GM18870 (cell line): ENCODE data around the gene AUTS2.

Source experiments
- ATAC-seq: cut with Tn5 transposase; IDR thresholded peaks from one replicate; pipeline ENCODE4 v1.9.1; 2021; ENCODE audit warnings: moderate library complexity; ENCODE audit not compliant: unreplicated experiment

Gene AUTS2

DNA sequence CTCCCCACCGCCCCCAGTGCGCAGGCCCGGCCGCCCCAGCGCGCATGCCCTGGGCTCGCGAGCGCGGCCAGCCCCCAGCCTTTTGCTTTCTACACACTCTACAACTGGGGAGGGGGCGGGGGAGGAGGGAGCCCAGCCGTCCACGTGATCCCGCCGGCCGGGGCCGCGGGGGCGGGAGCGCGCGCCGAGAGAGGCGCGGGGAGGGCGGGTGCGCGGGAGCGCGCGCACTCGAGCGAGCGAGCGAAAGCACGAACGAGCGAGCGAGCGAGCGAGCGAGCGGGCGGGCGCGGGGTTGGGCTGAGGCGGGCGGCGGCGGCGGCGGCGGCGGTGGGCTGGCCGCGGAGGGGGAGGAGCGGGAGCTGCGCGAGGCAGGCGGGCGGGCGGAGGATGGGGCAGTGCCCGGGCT lies at the start of gene AUTS2:
Gene AUTS2, plus strand, starts transcription at position 395 of the 406 bp plus-strand sequence. CDS start 1,179 bp downstream, outside the sequence.
- no peak for ATAC-seq

DNA sequence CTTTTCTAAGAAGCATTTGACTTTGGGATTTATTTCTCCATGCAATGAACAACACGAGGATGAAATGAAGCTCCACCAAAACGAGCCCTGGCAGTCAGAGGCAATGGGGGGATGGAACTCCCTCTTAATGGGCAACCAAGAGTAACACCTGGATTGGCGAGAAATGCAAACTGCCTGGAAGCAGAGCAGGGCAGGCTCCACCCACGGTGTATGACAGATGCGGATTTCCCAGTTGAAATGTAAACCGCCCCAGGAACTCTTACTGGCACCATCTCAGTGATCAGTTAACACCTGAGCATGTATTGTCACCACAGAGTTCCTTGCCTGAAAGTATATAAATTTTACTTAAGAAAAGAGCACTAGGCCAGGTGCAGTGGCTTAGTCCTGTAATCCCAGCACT lies 47.3 kb upstream of the AUTS2 start:
- no peak for ATAC-seq

DNA sequence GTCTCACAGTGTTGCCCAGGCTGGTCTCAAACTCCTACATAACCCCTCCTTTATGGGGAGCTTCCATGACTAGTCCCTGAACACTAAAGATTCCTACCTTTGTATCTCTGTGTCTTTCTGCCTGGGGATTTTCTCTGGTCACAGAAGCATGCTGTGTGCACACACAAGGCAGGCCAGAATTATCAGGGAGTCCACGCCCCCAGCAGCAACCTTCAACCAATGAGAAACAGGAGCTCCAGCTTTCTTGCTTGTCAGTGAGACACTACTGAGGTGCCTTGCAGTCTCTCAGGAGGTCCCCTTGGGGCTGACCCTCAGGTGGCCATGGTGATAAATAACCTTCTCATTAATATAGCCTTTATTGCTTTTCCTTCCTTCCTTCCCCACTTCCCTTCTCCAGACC lies 45.1 kb upstream of the AUTS2 start:
- ATAC-seq, result no peak

DNA sequence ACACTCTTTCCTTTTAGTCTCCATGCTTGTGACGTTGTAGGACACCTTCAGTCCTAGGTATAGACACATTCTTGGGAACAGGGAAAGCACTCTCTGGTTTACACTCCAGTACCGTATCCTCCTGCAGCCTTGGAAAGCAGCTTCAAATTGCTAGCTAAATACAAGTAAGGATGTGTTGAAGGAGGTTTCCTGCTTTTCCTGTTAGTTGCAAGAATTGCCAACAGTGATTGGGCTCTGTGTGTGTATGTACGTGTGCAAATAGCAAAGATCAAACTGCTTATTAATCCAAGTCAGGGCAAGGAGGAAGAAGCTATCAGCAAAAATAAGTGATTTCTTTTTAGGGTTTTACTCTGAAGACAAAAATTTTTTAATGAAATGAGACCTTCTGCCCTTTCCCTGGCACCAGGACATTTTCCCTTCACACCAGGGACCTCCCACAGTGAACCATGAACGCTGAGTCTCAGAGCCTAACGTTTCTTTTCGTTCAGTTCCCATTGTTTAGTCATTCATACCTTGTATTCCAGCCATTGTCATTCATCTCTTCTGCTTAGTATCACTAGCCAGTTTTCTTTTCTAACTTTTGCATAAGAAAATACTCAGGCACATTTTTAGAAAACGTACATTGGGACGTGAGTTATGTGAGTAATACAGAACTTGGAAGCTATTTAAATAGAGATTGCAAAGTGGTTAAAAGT lies 36.9 kb upstream of the AUTS2 start:
- ATAC-seq, result no peak

DNA sequence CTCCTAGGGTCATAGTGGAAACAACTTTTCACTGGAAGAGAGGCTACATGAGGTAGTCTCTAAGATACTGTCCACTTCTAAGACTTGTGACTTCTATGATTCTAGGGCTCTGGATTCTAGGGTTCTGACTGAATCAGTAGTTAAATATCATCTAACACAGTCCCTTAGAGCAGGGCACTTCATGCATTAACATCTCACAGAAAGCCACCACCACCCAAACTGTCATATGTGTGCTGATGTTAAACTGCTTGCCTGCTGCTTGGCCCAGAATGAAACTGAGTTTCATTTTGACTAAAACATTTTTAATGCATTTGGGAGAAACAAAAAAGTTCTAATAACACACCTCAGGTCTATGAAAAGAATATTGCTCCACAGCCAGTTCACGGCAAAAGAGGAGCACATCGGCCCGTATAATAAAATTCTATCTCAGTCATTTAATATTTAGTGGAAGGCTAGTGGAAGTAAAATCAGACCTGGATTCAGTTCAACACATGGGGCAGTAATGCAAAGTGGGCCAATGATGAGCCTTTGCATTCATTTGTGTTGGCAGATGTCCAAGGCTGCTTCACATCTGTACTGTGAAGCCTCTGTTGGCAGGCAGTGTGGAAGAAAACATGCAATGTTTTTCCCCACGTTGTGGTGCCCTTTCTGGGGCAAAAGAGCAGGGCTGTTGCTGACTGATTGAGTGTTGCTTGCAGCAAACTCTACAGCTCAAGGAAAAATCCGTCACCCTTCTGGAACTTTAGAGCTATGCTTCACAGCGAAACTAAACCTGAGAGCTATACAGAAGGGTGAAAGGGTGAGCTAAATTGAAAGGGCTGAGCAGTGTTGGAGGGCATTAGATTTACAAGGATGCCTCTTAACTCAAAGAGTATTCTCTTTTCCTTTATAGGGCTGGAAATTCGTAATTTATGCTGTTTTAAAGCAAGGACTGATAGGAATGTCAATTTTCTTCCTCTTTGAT lies 33.5 kb upstream of the AUTS2 start:
- peak; percentile 70 for ATAC-seq

DNA sequence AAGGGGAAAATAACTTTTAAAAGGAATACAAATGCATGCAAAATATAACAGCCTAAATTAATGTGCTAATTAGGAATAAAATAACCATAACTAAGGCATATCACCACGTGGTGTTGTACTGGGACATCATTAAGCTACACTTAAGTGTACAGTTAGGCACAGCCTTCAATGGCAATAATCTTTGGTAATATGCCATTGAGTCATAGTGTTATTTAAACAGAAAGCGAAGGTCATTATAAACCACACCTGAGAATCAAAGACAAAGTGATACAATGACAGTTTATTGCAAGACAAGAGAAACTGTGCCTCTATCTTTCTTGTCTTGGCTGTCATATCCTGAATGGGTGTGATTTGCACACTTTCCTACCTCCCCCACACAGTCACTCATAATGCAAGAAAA lies 30.5 kb upstream of the AUTS2 start:
- ATAC-seq, result no peak

DNA sequence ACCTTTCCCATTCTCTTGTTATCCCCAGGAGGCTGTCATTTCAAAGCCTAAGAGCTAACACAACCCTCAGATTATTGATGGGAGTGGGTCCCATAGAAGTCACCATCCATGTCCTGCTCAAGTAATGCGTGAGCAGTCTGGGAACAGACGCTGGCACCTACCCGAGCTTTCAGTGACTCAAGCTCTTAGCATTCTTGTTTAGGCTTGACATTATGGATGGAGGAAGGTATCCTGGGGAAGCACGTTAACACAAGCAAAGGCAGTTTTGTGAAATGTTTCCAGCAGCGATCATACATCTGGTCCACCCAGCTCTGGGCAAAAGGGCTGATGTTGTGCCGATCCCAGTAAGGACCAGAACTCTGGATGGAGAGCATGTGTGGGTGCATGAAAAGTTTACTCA lies 30.0 kb upstream of the AUTS2 start:
- no peak for ATAC-seq

DNA sequence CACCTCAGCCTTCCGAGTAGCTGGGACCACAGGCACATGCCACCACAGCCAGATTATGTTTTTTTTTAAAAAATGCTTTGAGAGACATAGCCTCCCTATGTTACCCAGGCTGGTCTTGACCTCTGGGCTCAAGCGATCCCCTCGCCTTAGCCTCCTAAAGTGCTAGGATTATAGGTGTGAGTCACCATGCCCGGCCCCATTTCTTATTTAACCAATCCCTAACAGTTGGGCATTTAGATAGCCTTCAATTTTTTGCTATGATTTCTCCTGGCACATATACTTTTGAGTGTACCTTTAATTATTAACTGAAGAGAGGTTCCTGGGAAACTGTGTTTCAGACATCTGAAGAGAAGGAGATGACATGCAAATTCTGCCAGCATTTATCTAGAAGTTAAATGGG lies 22.6 kb upstream of the AUTS2 start:
- ATAC-seq, result no peak

DNA sequence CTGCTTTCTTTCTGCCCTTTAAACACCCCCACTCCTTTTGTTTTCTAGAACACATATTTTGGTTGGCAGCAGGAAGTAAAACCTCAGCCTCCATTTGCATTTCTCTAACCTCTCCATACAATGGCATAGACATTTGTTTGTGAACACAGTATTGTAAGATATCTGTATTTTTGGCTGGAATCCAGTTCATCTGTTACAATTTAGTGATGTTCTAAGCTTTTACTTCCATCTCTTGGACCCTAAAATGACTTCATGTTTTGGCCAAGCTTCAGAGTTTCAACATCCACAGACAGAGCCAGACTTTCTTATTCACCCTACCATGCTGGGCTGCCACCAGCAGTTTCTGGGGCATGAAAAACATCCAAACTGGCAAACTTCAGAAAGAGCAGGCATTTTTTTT lies 21.1 kb upstream of the AUTS2 start:
- no peak for ATAC-seq

DNA sequence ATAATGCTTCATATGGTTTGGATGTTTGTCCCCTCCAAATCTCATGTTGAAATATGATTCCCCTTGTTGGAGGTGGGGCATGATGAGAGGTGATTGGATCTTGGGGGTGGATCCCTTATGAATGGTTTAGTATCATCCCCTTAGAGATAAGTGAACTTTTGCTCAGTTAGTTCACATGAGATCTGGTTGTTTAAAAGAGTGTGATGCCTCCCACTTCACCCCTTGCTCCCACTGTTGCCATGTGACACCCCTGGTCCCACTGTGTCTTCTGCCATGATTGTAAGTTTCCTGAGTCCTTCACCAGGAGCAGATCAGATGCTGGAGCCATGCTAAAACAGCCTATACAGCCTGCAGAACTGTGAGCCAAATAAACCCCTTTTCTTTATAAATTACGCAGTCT lies 13.1 kb upstream of the AUTS2 start:
- ATAC-seq, result no peak

DNA sequence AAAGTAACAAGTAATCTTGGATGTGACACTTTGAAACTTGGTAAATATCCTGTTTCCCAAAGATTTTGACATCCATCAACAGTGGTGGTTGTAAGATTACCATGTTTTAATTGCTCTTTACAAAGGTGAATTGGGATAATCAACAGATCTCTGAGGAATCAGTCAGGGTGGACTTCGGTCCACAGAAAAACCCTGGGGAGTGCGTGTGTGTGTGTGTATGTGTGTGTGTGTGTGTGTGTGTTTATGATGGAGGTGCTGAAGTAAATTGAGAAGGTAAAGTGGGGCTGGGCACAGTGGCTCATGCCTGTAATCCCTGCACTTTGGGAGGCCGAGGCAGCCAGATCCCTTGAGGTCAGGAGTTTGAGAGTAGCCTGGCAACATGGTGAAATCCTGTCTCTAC lies 12.0 kb upstream of the AUTS2 start:
- ATAC-seq, result no peak

DNA sequence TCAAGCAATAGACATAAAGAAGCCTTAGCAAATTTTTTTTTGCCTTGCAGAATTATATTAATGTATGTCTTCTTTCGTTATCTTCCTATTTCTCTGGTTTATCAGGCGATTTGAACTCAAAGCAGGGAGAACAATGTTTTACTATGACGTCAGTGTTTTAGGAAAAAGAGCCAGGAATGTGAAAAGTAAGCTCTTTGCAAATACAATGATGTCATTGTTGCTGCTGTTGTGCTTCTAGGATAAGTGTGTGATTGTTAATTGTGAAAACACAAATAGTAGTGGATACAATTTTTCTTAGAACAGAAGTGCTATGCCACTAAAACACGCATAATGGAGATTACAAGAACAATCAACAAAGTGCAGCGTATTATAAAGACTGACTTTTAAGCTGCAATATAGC lies 9.5 kb upstream of the AUTS2 start:
- ATAC-seq, result no peak

DNA sequence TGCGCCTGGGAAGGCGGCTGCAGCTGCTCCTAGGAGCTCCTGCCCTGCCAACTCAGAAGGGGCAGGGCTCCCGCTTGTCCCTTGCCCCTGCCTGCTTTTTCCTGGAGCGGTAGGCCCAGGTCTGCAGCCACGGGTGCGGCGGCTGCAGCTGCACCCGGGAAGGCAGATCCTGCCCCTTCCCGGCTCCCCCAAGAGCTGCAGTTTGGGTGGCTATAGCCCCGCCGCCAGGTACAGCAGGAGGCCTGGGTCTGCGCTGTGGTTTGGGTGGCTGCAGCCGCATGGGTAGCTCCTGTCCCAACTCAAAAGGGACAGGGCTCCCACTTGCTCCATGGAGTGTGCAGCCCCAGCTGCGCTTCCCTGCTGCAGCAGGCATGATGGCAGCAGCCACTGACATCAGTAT lies 6.5 kb upstream of the AUTS2 start:
- no peak for ATAC-seq

DNA sequence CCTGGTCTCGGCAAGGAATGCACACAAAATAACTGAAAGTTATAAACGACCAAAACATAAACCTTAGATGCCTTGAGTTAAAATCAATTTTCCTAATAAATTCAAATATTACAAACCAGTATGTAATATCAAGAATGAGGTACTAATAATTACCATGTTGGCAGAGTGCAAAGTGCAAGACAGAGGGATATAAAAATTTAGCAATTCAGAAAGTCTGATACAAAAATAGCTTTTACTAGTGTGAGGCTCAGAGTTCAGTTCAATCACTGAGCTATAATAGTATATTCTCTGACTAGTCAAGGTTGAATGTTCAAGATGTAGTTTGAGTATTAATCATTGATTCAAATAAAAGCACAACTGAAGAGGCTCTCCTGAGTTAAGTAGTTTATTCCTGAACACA lies 4.8 kb upstream of the AUTS2 start:
- no peak for ATAC-seq

DNA sequence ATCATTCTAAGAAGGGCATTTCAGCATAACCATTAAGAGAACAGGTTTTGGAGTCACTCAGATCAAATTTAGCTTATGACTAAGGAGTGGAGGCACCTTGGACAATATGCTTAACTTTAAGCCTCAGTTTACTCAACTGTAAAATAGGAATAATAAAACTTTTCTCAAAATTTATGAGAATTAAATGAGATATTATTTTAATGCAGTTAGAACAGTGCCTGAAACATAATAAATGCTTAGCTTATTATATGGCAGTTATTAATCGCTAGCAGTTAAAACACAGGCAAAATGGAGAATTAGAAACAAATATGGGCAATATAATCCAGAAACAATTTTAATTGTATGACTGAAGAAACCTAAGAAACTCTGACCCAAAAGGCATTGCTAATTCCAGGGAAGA lies 2.9 kb upstream of the AUTS2 start:
- ATAC-seq, result no peak

DNA sequence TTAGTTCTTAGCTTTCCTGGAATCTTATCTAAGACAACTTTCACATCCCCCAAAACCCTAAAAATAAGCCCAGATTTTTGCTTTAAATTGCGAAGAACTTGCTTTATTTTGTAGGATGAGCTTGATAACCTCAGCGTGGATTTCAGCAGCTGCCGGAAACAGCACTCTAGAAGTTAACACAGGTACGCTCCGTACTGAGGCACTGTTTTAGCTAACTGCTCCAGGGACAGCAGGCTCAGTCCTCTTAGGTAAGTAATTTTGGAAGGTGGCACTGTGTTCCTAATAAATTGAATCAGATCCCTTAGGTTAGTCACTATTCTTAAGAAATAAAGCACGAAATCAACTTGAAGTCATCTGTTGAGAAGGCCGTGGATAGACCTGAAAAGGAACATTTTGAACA lies 2.2 kb upstream of the AUTS2 start:
- no peak for ATAC-seq

DNA sequence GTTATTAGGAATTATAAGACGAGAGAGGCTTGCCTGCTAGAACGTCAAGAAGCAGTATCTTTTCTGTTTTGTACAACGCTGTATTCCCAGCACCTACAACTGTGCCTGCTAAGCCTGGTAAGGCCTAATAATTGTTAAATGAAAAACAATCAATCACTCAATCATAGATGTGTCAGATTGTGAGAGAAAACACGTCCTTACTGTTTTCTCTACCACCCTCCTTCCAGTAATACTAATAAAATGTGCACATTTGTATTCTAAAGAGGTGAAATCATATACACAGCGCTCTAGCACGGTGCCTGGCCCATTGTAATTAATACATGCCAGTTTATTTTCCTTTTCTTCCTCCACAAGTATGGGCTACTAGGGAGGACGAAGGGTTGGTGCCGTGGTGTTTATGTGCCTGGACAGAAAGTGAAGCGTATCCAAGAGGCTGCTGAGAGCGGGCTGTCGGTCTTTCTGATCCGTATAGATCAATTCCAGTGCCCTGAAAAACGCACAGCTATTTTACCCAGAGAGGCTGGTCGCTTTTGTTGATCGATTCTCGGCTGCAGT lies 1.5 kb upstream of the AUTS2 start:
- ATAC-seq, result no peak

DNA sequence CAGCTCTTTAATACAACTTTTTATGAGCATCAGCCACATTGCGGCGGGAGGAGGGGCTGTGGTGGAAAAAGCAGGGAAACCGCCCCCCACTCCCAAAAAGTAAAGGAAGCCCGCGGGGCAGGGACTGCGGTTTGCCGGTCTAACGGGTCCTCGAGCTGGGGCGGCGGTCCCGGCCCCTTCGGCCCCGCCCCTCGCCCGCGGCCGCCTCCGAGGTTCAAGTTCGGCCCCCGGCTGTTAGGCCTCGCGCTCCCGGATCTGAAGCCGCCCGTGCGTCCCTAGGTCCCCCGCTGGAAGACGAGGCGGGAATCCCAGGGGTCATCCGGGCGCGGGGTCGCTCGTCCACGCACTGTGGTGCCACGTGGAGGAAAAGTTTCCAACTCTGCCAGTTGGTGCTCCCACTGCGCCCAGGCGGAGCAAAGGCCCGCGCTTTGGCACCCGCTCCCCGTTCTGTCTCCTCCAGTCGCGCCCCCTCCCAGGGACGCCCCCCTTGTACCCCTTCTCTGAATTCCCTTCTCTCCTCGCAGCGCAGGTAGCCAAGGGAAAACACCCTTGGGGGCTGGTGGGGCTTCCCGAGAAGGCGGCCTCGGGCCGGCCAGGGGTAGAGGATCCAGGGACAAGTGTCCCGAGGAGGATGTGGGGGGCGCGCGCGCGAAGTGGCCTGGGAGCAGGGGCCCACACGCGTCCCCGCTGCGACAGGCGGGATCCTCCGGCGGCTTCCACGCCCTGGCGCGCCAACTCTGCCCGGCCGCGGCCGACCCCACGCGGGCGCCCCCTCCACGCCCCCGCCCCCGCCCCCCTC lies 798 bp upstream of the AUTS2 start:
- no peak for ATAC-seq

DNA sequence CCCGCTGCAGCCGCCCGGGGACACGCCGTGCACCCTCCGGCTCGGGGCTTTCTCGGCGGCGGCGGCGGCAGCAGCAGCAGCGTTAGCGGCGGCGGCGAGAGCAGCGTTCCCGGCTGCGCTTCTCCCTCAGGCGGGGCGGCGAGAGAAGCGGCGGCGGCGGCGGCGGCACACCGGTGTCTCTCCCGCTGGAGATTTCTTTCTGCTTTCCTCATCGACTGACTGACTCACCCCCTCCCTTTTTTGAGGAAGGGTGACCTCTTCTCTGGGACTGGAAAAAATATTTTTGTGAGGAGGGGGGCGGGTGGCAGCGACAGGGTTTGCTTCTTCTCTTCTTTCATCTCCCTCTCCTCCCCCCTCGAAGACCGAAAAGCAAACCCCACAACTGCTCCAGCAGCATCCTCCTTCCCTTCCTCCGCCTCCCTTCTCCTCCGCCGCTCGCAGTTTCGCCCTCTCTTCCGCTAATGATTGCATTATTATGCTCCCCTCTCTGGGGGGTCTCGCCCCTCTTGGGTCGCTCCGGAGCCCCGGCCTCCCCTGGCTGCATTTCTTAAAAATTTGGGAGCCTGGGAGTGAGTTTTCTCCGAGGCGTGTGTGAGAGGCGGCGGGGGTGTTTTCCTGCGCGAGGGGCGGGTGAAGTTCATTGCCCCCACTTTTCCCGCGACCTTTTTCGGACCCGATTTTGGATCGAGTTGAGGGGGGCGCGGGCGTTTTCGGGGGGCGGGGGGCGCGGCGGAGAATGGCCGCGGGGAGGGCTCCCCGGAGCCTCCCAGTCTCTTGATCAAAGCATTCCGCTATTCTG lies 411 bp downstream of the AUTS2 start:
- no peak for ATAC-seq

DNA sequence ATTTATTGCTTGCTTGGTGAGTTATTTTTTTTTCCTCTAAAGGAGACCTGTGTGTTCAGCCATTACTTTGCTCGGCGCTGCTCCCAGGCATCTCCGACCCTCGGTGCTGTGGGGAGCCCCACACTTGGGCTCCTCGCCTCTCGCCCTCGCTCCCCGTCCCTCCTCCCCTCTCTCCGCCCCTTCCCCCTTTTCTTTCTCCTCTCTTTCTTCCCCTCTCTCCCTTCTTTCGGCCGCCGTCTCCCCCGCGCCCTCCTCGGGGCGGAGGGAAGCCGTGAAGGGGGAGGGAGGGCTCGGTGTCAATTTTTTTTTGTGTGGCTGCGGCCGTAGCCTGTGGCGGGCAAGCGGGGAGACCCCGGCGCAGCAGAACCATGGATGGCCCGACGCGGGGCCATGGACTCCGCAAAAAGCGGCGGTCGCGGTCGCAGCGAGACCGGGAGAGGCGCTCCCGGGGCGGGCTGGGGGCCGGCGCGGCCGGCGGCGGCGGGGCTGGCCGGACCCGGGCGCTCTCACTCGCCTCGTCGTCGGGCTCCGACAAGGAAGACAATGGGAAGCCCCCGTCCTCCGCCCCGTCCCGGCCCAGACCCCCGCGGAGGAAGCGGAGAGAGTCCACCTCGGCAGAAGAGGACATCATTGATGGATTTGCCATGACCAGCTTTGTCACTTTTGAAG lies 1.1 kb downstream of the AUTS2 start:
- ATAC-seq, result no peak
